ENCODE data around the gene ZBTB7B.

DNA sequence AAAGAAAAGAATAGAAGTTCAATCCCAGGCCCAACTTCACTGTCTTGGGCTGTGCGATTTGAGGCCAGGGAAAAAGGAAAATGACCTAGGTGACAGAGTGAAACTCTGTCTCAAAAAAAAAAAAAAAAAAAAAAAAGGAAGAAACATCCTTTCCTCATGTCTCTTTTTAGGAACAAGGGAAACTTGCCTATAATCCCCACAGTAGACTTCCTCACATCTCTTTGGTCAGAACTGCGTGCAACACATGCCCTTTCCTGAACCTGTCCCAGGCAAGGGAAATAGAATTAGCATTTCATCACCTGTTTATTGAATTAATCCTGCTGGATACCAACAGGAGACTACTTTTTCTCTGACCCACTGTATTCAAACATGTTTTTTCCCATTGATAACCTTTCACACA is 33.3 kb downstream of the ZBTB7B start:
- TF ChIP-seq, protein P1, sequence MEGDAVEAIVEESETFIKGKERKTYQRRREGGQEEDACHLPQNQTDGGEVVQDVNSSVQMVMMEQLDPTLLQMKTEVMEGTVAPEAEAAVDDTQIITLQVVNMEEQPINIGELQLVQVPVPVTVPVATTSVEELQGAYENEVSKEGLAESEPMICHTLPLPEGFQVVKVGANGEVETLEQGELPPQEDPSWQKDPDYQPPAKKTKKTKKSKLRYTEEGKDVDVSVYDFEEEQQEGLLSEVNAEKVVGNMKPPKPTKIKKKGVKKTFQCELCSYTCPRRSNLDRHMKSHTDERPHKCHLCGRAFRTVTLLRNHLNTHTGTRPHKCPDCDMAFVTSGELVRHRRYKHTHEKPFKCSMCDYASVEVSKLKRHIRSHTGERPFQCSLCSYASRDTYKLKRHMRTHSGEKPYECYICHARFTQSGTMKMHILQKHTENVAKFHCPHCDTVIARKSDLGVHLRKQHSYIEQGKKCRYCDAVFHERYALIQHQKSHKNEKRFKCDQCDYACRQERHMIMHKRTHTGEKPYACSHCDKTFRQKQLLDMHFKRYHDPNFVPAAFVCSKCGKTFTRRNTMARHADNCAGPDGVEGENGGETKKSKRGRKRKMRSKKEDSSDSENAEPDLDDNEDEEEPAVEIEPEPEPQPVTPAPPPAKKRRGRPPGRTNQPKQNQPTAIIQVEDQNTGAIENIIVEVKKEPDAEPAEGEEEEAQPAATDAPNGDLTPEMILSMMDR (IDR thresholded peaks at IDR 0.05), result no peak
- no peak for TF ChIP-seq RAD21 (conservative IDR thresholded peaks at IDR 0.05 in 1 of 2, IDR thresholded peaks at IDR 0.05 in 1 of 2)
- TF ChIP-seq RFX5 (IDR thresholded peaks at IDR 0.05), result no peak
- no peak for TF ChIP-seq POLR2A (IDR thresholded peaks at IDR 0.05; ENCODE audit: low read length)
- no peak for TF ChIP-seq RNF2 (IDR thresholded peaks at IDR 0.05; ENCODE audit: borderline replicate concordance, low read depth)
- TF ChIP-seq POLR2AphosphoS2 (conservative IDR thresholded peaks at IDR 0.05; ENCODE audit: low read length), result no peak

Data from A549 (cell line).